RWPE2 (cell line): ENCODE results near the gene NTNG2.
A peak's percentile ranks its signal among the peaks of the same experiment; 100 is the strongest.

Source experiments
- ATAC-seq: fragments of 200-7000 bp; cut with Tn5 transposase; 3 replicates; pipeline ENCODE4 v1.9.1; 2021; ENCODE audit warnings: low read depth
- DNase-seq: peaks from one replicate; pipeline ENCODE4 v3.0.0-alpha.2; 2020; ENCODE audit warnings: low spot score
- H3K27ac ChIP-seq: fragments of 450-650 bp; 2 replicates; pipeline ENCODE4 v1.5.1; 2017; ENCODE audit warnings: mild to moderate bottlenecking; ENCODE audit not compliant: poor library complexity, severe bottlenecking
- H3K27me3 ChIP-seq: fragments of 250-450 bp; sonication (Bioruptor Pico); 2 replicates; pipeline ENCODE4 v1.5.1; 2021; ENCODE audit warnings: mild to moderate bottlenecking, moderate library complexity; ENCODE audit not compliant: insufficient read depth, poor library complexity, severe bottlenecking
- H3K36me3 ChIP-seq: fragments of 250-450 bp; sonication (Bioruptor Pico); 2 replicates; pipeline ENCODE4 v1.5.1; 2020; ENCODE audit warnings: low read depth, mild to moderate bottlenecking, moderate library complexity
- H3K4me1 ChIP-seq: fragments of 250-450 bp; sonication (Bioruptor Pico); 2 replicates; pipeline ENCODE4 v1.5.1; 2021; ENCODE audit warnings: mild to moderate bottlenecking, moderate library complexity; ENCODE audit not compliant: insufficient read depth, poor library complexity, severe bottlenecking
- H3K4me3 ChIP-seq: fragments of 250-450 bp; sonication (Bioruptor Pico); 2 replicates; pipeline ENCODE4 v1.5.1; 2021; ENCODE audit warnings: mild to moderate bottlenecking, moderate library complexity; ENCODE audit not compliant: severe bottlenecking
- H3K9me3 ChIP-seq: fragments of 250-450 bp; sonication (Bioruptor Pico); 2 replicates; pipeline ENCODE4 v1.5.1; 2021; ENCODE audit warnings: mild to moderate bottlenecking, moderate library complexity; ENCODE audit not compliant: severe bottlenecking
- CTCF ChIP-seq: fragments of 450-650 bp; IDR thresholded peaks from one replicate; pipeline ENCODE4 v1.5.1; 2017; ENCODE audit warnings: mild to moderate bottlenecking, moderate library complexity; ENCODE audit not compliant: poor library complexity, severe bottlenecking

The NTNG2 gene

GRCh38 chr9:132207215-132207614 lies 45.4 kb downstream of the NTNG2 start:
- no peak overlapping the region for H3K4me3 ChIP-seq
- no peaks in the 10 kb centered on the region for H3K9me3 ChIP-seq
- DNase-seq (no peak), ATAC-seq (no peak)
- H3K36me3 ChIP-seq = no peaks in the 10 kb centered on the region
- no peak overlapping the region for H3K27ac ChIP-seq
- H3K4me1 ChIP-seq = no peaks in the 10 kb centered on the region
- TF ChIP-seq CTCF = no peak
- peaks cover under 1% of the 10 kb centered on the region for H3K27me3 ChIP-seq

- ATAC-seq = no peak
- DNase-seq = no peak
- H3K4me3 ChIP-seq = no peak overlapping the region
- H3K27ac ChIP-seq = no peak overlapping the region
- H3K9me3 ChIP-seq = no peaks in the 10 kb centered on the region
- H3K36me3 ChIP-seq = no peaks in the 10 kb centered on the region
- H3K4me1 ChIP-seq = no peaks in the 10 kb centered on the region
- H3K27me3 ChIP-seq = no peaks in the 10 kb centered on the region
- TF ChIP-seq CTCF = no peak
These were observed 46.2 kb downstream of the NTNG2 start for GRCh38 chr9:132207839-132208615.

GRCh38 chr9:132209228-132209627 lies 47.4 kb downstream of the NTNG2 start:
- no peaks in the 10 kb centered on the region for H3K27me3 ChIP-seq
- H3K9me3 ChIP-seq = no peaks in the 10 kb centered on the region
- ATAC-seq = no peak
- no peak for DNase-seq
- H3K27ac ChIP-seq = no peak overlapping the region
- H3K4me3 ChIP-seq = no peak overlapping the region
- H3K36me3 ChIP-seq = no peaks in the 10 kb centered on the region
- no peaks in the 10 kb centered on the region for H3K4me1 ChIP-seq
- no peak for TF ChIP-seq CTCF

- Histone ChIP-seq H3K36me3 (no peaks in the 10 kb centered on the region), H3K9me3 (no peaks in the 10 kb centered on the region), H3K4me3 (no peak overlapping the region), H3K27me3 (no peaks in the 10 kb centered on the region), H3K4me1 (no peaks in the 10 kb centered on the region), H3K27ac (no peak overlapping the region)
- ATAC-seq (peak; percentile 51; the same call in 2 of the 3 replicates), DNase-seq (no peak)
- TF ChIP-seq CTCF = no peak
These were observed 48.8 kb downstream of the NTNG2 start for GRCh38 chr9:132210472-132211145.

- no peak for DNase-seq
- no peak overlapping the region for H3K4me3 ChIP-seq
- no peaks in the 10 kb centered on the region for H3K27me3 ChIP-seq
- H3K9me3 ChIP-seq = no peaks in the 10 kb centered on the region
- no peak overlapping the region for H3K27ac ChIP-seq
- H3K4me1 ChIP-seq = no peaks in the 10 kb centered on the region
- H3K36me3 ChIP-seq = no peaks in the 10 kb centered on the region
- no peak for ATAC-seq
- TF ChIP-seq CTCF = no peak
These were observed 49.7 kb downstream of the NTNG2 start for GRCh38 chr9:132211570-132211969.
